Erythroblast (primary cell): Measurements from ENCODE around the gene ISG20.

Experiments
- GATA1 ChIP-seq: IDR thresholded peaks from 2 replicates; pipeline ENCODE4 v1.6.1; 2011; ENCODE audit warnings: low read depth, mild to moderate bottlenecking, control low read depth, low read length, moderate library complexity
- POLR2A ChIP-seq: IDR thresholded peaks from 2 replicates; pipeline ENCODE4 v1.6.1; 2011; ENCODE audit warnings: mild to moderate bottlenecking, low read length

GRCh38 chr15:88615303-88616107, 23.3 kb upstream of the ISG20 start:
- TF ChIP-seq POLR2A (no peak), GATA1 (no peak)
